HepG2 (cell line): ENCODE data around the gene PPM1G. TPM values are rescaled to one million over a fixed set of nuclear protein-coding genes. Genes with fewer than 3 reads are reported as not detected.

Source experiments
- AHR ChIP-seq: IDR thresholded peaks from 2 replicates; pipeline ENCODE4 v1.6.1; 2018; ENCODE audit warnings: missing genetic modification reagents, missing compliant biosample characterization
- CHD4 ChIP-seq: fragments of 200-600 bp; sonication (generic); IDR thresholded peaks from 2 replicates; pipeline ENCODE4 v1.7.0; 2017; ENCODE audit warnings: mild to moderate bottlenecking, low read length, borderline replicate concordance
- ELF4 ChIP-seq: sonication (generic); formaldehyde crosslinking; IDR thresholded peaks from 2 replicates; pipeline ENCODE4 v1.5.0; 2020; ENCODE audit warnings: missing genetic modification reagents, mild to moderate bottlenecking, moderate library complexity, borderline replicate concordance
- GTF3A ChIP-seq: sonication (generic); formaldehyde crosslinking; conservative IDR thresholded peaks from 2 replicates; pipeline ENCODE4 v1.4.0; 2020; ENCODE audit warnings: mild to moderate bottlenecking, missing genetic modification reagents
- HMG20B ChIP-seq: conservative IDR thresholded peaks from 2 replicates; pipeline ENCODE4 v1.6.1; 2016; ENCODE audit warnings: missing genetic modification reagents, missing compliant biosample characterization
- ISX ChIP-seq: sonication (generic); formaldehyde crosslinking; conservative IDR thresholded peaks from 2 replicates; pipeline ENCODE4 v1.5.0; 2020; ENCODE audit warnings: missing genetic modification reagents
- JUN ChIP-seq: sonication (generic); formaldehyde crosslinking; IDR thresholded peaks from 2 replicates; pipeline ENCODE4 v1.4.0; 2020; ENCODE audit warnings: mild to moderate bottlenecking, missing genetic modification reagents
- KDM4B ChIP-seq: sonication (generic); formaldehyde crosslinking; IDR thresholded peaks from 2 replicates; pipeline ENCODE4 v1.4.0; 2020; ENCODE audit warnings: missing genetic modification reagents
- KLF6 ChIP-seq: IDR thresholded peaks from 2 replicates; pipeline ENCODE4 v1.8.0; 2016; ENCODE audit warnings: missing biosample characterization, missing genetic modification reagents
- NFE2L2 ChIP-seq: fragments of 150-350 bp; IDR thresholded peaks from 2 replicates; pipeline ENCODE4 v1.6.1; 2014; ENCODE audit warnings: low read length
- PCBP1 ChIP-seq: fragments of 200-400 bp; formaldehyde crosslinking; IDR thresholded peaks from 2 replicates; pipeline ENCODE4 v1.6.1; 2017; ENCODE audit warnings: mild to moderate bottlenecking, low read depth, low read length, borderline replicate concordance
- POLR2AphosphoS5 ChIP-seq: IDR thresholded peaks from 2 replicates; pipeline ENCODE4 v1.6.1; 2012; ENCODE audit warnings: low read depth, low read length
- POLR2G ChIP-seq: fragments of 200-400 bp; formaldehyde crosslinking; IDR thresholded peaks from 2 replicates; pipeline ENCODE4 v1.6.1; 2018; ENCODE audit warnings: mild to moderate bottlenecking, low read depth, low read length, moderate library complexity
- SMAD3 ChIP-seq: sonication (generic); formaldehyde crosslinking; IDR thresholded peaks from 2 replicates; pipeline ENCODE4 v1.4.0; 2020; ENCODE audit warnings: missing genetic modification reagents
- ZBED4 ChIP-seq: sonication (generic); formaldehyde crosslinking; IDR thresholded peaks from 2 replicates; pipeline ENCODE4 v1.4.0; 2020; ENCODE audit warnings: missing genetic modification reagents, borderline replicate concordance
- ZFP1 ChIP-seq: IDR thresholded peaks from 2 replicates; pipeline ENCODE4 v1.6.1; 2016
- ZNF343 ChIP-seq: sonication (generic); formaldehyde crosslinking; IDR thresholded peaks from 2 replicates; pipeline ENCODE4 v1.4.0; 2020; ENCODE audit warnings: mild to moderate bottlenecking, missing genetic modification reagents
- ZNF576 ChIP-seq: sonication (generic); formaldehyde crosslinking; IDR thresholded peaks from 2 replicates; pipeline ENCODE4 v1.4.0; 2020; ENCODE audit warnings: mild to moderate bottlenecking, missing genetic modification reagents
- ZNF616 ChIP-seq: sonication (generic); formaldehyde crosslinking; IDR thresholded peaks from 2 replicates; pipeline ENCODE4 v1.5.0; 2020; ENCODE audit warnings: low read depth, mild to moderate bottlenecking, missing genetic modification reagents
- ZNF687 ChIP-seq: sonication (generic); formaldehyde crosslinking; IDR thresholded peaks from 2 replicates; pipeline ENCODE4 v1.5.1; 2020; ENCODE audit warnings: mild to moderate bottlenecking, missing genetic modification reagents, moderate library complexity
- ZNF713 ChIP-seq: sonication (generic); formaldehyde crosslinking; IDR thresholded peaks from 2 replicates; pipeline ENCODE4 v1.4.0; 2020; ENCODE audit warnings: mild to moderate bottlenecking, missing genetic modification reagents
- ZNF747 ChIP-seq: sonication (generic); formaldehyde crosslinking; IDR thresholded peaks from 2 replicates; pipeline ENCODE4 v1.8.1; 2023; ENCODE audit warnings: missing genetic modification reagents, mild to moderate bottlenecking, borderline replicate concordance
- ZNF879 ChIP-seq: sonication (generic); formaldehyde crosslinking; IDR thresholded peaks from 2 replicates; pipeline ENCODE4 v1.8.1; 2023; ENCODE audit warnings: missing genetic modification reagents
- polyA plus RNA-seq, 8 experiments: library from polyadenylated mRNA; depleted of rRNA in 3 of 8; stranded (reverse) in 7 of 8; unstranded in 1 of 8; fragments of >200 nt; fragmentation: Illumina TruSeq in 4 of 8; extraction: Trizol in 4 of 8; gene quantifications; 2 replicates each; pipeline versions ENCODE4 v1.2.1 to v1.2.3, GENCODE V29; 2011 to 2016; ENCODE audit warnings: low read depth in 4 of 8, missing spikeins in 1 of 8, mixed read lengths in 1 of 8; ENCODE audit not compliant: insufficient read depth in 1 of 8
- total RNA-seq, 5 experiments: library from RNA; depleted of rRNA; stranded (reverse); fragments of >200 nt; fragmentation: Illumina TruSeq; extraction: Trizol; gene quantifications; 2 replicates each; pipeline ENCODE4 v1.2.3, GENCODE V29; 2016; ENCODE audit warnings: low read depth in 1 of 5

The PPM1G gene
- total and polyA plus RNA-seq, 2 of the 13 experiments (the other 11 are each of a cell fraction or from before 2014, with no cell fraction given): 58.2 to 213 TPM

GRCh38 chr2:27356382-27357181 is 52.8 kb downstream of the PPM1G start, which contains the start of gene GTF3C2 (continued):
- TF ChIP-seq ZNF687 (CRISPR knock-in tag): peak; percentile 98
- no peak for TF ChIP-seq ISX (CRISPR knock-in tag)
- peak; percentile 69 for TF ChIP-seq ZNF879
- TF ChIP-seq AHR (CRISPR knock-in tag): peak; percentile 71; the same call in 1 of the 2 replicates
- peak; percentile 87 for TF ChIP-seq SMAD3
- TF ChIP-seq JUN: peak; percentile 79; the same call in 1 of the 2 replicates
- no peak for TF ChIP-seq NFE2L2
- TF ChIP-seq ZNF616 (CRISPR knock-in tag): no peak
- TF ChIP-seq ELF4 (CRISPR knock-in tag): peak; percentile 90
- peak; percentile 56; the same call in 1 of the 2 replicates for TF ChIP-seq KDM4B
- 0 out of 2 replicates have a peak, but pooled peaks have one; percentile 36 for TF ChIP-seq GTF3A
- TF ChIP-seq POLR2G: peak; percentile 90
- TF ChIP-seq HMG20B (CRISPR knock-in tag): 0 out of 2 replicates have a peak, but pooled peaks have one; percentile 22
- peak; percentile 76 for TF ChIP-seq POLR2AphosphoS5
- peak; percentile 92; the same call in 1 of the 2 replicates for TF ChIP-seq PCBP1
- TF ChIP-seq ZNF747 (CRISPR knock-in tag): no peak; the same call in 1 of the 2 replicates
- TF ChIP-seq ZNF576: no peak
- TF ChIP-seq CHD4: no peak; the same call in 1 of the 2 replicates
- 0 out of 2 replicates have a peak, but pooled peaks have one; percentile 90 for TF ChIP-seq ZNF713 (CRISPR knock-in tag)
- 0 out of 2 replicates have a peak, but pooled peaks have one; percentile 68 for TF ChIP-seq ZNF343 (CRISPR knock-in tag)
- peak; percentile 73; the same call in 1 of the 2 replicates for TF ChIP-seq ZBED4 (CRISPR knock-in tag)
- TF ChIP-seq KLF6 (CRISPR knock-in tag): peak; percentile 86; the same call in 1 of the 2 replicates
- peak; percentile 62; the same call in 1 of the 2 replicates for TF ChIP-seq ZFP1 (CRISPR knock-in tag)
